GM18511 (cell line): Measurements from ENCODE around the gene IRAK1.

Experiments
- ATAC-seq: cut with Tn5 transposase; IDR thresholded peaks from one replicate; pipeline ENCODE4 v1.9.1; 2021; ENCODE audit warnings: mild to moderate bottlenecking, moderate library complexity; ENCODE audit not compliant: unreplicated experiment

The IRAK1 gene

DNA sequence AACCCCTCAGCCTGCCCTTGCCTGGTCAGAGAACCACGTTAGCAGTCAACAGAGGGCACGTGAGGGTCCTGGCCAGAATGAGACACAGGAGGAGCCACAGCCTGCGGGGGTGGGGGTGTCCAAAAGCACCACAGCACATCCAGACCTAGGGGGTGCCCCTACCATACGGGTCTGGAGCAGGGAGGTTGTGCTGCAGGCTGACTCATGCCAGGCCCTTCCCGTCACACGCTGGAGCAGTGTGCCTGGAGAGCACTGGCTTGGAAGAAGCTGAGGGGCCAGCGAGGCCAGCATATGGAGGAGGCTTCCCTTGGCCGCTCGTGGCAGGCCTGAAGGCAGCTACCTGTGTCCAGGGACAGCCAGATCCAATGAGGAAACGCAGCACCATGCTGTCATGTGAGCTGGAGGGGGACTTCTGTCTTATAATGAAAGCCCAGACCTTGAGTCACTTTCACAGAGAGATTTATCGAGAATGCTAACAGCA, 1.5 kb upstream of the IRAK1 start:
- ATAC-seq: no peak

DNA sequence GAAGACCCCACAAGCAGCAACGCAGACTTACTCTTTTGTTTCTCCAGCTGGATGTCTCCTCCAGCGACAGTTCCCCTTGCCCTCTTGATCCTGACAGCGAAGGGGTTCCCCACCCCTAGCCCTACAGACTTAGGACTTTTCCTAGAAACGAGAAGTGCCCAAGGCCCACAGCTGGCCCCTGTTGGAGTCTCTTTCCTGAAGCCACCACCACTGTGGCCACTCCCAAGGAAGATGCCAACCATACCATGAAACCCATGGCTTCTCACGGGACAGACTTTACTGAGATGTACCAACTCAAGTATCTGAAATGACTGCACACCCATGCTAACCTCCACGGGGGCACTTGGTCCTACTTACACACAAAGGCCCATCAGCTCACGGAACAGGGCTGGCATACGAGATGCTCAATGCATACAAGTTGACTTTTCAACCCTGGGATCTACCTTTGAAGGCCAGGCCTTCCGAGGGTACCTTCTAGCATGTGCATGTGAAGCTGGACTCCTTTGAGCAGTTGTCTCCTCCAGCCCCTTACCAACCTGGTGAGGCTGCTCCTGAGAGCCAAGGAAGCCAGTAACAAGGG, 924 bp upstream of the IRAK1 start:
- ATAC-seq: peak; percentile 4

DNA sequence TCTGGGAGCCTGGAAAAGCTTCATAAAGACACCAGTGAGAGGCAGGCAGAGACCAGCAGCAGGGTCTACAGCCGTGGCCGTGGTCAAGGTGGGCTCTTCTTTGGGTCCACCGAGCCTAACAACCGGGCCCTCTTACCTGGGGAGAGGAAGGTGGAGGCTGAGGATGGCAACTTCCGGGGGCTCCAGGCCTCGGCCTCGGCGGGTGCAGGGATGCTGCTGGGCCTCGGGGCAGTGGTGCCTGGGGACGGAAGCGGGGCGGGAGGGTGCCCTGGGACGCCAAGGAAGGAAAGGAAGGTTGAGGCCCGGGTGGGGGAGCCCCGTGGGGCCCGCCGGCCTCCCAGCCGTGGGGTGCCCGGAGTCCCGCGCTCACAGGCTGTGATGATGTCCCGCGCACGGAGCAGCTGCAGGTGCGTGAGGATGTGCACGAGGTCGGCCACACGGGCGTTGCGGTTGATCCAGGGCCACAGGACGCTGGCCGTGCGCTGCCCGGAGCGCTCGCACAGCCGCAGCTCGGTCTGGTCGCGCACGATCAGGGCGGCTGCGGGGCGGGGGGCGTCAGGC, 561 bp downstream of the IRAK1 start:
- no peak for ATAC-seq

DNA sequence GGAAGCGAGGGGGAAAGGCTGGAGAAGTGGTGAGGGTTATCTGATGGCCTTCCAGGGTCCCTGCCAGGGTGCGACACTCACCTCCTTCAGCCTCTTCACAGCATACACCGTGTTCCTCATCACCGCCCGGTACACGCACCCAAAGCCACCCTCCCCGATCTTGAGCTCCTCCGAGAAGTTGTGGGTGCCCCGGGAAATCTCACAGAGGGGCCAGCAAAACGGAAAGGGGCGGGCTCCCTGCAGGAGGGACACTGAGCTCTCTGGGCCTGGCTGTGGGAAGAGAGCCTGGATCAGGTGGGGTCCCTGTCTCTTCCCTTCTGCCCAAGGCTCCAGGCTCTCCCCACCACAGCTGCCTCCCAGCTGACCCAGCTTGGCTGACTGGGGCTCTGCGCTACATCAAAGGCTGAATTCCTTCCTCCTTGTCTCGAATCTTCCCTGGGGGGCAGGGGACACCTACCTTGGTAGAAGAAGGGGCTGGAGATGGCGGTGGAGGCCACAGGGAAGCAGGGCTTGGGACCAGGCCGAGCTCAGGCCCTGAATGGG, 1.1 kb downstream of the IRAK1 start:
- no peak for ATAC-seq

DNA sequence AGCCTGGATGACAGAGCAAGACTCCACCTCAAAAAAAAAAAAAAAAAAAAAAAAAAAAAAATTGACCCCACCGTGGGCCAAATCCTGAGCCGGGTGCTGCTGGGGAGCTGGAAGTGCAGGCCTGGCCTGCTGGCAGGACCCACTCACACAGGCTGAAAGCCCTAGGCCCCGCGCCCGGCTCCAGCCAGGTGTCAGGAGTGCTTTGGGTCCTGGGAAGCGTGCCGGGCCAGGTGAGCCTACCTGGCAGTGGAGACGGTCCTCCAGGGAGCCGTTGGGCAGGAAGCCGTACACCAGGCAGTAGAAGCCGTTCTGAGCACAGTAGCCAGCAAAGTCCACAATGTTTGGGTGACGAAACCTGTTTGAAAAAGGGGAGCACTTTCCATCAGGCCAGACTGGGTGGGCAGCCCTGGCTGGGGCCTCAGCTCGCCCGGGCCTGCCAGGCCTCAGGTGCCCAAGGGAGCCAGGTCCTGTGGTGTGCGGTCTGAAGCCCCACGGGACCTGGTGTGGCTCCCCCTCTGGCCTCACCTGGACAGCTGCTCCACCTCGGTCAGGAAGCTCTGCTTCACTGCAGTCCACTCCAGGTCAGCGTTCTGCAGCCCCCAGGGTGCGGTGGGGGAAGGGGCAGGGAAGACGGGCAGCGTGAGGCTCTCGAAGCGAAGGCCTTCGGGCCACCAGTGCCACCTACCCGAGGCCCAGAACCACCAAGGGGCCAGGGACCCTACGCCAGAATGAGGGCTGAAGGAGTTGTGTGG, 1.8 kb downstream of the IRAK1 start:
- no peak for ATAC-seq

DNA sequence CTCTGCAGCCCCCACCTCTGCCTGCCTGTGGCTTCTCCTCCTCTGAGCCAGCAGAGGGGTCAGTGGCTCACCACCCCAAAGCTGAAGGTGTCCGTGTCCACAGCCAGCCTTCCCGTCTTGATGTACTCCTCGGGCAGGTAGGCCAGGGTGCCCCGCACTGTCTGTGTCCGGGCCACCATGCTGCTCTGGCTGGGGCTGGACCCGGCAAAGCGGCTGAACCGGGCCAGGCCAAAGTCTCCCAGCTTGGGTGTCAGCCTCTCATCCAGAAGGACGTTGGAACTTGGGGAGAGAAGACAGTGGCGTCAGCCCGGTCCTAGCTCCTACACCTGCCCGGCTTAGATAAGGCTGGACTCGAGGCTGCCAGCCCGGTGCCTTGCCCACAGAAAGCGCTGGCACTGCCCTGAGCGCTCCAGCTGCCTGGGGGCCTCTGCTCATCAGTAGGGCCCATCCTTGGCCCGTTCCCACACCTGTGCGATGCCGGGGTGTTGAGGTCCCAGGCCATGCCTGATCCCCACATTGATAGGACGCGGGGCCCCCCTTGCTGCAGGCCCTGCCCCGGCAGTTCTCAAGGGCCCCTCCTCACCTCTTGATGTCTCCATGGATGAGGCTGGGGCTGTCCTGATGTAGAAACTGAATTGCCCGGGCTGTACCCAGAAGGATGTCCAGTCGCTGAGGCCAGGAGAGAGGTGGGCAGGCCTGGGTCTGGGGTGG, 3.2 kb downstream of the IRAK1 start:
- no peak for ATAC-seq

DNA sequence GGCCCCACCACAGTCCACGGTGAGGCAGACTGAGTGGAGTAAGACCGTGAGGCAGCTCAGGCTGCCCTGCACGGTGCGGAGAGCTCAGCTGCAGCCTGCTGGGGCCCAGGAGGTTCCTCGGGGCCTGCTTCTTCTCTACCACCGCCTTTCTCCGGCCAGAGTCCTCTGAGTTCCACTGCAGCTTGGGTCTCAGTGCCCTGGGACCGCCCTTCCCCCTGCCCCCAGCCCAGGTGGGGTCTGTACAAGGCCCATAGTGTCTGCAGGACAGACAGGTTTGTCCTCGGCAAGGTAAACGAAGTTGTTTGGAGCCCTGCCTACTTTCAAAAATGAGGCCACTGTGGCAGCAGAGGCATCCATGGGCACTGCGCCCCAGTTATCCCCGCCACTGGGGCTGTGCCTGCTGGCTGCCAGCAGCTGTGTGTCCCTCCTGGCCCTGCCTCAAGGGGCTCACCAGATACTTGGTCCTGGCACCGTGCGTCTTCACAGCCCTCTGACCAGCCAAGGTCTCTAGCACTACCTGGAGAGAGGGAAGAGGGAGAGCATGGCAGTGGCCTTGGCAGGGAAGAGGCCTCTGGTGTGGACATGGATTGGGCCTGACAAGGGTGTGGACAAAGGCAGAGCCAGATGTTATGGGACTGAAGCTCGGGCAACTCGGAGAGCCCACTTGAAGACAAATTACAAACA, 4.0 kb downstream of the IRAK1 start:
- no peak for ATAC-seq

DNA sequence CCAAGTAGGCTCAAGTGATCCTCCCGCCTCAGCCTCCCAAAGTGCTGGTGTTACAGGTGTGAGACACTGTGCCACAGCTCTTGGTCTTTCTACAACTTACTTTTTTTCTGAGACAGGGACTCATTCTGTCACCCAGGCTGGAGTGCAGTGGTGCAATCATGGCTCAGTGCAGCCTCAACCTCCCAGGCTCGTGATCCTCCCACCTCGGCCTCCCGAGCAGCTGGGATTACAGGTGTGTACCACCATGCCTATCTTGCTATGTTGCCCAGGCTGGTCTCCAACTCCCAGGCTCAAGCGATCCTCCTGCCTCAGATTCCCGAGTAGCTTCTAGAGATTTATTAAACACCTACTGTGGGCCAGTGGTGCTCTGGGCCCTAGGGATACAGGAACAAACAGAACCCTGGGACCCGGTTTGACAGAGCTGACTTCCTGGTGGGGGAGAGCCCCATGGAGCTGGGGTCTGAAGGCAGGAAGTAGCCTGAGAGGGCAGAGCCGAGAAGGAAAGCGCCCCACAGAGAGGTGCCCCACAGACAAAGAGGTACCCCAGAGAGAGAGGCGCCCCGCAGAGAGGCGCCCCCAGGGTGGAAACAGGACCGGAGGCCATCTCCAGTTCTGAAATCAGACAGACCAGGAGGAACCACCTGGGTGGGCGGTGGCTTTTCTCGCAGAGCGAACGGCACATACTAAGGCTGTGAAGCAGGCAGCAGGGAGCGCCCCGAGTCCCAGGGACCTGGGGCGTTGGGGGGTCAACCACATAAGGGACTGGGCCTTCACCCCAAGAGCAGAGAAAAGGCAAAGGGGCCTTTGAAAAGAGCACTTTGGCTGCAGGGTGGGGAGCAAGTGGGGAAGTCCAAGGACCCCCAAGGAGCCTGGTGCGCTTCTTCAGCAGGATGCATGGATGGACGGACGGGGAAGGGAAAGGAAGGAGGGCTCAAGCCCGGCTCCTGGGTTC, 5.0 kb downstream of the IRAK1 start:
- ATAC-seq: no peak

DNA sequence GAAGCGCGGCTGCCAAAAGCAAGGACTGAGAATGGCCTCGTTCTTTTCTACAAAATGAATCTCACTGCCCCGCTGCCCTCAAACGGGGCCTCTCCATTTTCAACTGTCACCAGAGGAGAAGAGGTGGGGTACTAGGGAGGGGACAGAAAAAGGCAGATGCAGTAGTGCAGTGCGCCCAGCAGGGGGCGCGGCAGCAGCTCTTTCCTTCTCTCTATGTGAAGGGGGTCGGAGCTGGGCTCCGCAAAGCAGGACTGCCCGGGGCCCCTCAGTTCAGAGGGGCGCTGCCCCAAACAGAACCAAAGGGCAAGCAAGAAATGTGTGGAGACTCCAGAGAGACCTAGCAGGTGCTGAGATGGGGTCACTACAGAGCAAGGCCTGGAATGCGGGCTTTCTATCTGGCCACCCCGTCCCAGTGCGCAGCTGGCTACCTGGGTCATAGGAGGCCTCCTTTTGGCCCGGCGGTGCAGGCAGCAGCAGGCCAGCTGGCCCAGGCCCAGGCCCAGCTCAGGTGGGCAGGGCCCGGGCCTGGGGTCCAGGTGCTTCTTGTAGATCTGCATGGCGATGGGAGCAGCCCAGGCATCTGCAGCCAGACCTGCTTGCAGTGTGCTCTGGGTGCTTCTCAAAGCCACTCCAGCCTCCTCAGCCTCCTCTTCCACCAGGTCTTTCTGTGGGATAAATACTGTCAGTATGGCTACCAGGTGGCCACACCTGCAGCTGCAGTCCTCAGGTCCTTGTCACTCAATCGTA, 5.9 kb downstream of the IRAK1 start:
- no peak for ATAC-seq

DNA sequence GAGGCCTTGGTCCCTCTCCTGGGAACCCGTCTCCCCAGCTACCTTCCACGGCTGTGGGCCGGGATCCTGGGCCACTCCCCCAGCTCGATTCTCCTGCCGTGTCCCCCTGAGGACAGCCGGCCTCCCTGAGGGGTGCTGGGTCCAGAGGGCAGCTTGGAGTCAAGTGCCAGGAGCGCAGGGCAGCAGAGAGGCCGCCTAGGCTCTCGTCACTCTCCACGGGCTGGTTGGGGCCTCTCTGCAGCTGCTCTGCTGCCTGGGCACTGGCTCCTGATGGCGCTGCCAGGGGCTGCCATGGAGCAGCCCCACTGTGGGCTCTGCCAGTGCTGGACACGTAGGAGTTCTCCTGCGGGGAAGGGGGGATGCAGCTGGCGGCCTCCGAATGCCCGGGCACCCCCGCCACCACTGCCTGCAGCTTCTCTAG, 6.7 kb downstream of the IRAK1 start:
- ATAC-seq: no peak

DNA sequence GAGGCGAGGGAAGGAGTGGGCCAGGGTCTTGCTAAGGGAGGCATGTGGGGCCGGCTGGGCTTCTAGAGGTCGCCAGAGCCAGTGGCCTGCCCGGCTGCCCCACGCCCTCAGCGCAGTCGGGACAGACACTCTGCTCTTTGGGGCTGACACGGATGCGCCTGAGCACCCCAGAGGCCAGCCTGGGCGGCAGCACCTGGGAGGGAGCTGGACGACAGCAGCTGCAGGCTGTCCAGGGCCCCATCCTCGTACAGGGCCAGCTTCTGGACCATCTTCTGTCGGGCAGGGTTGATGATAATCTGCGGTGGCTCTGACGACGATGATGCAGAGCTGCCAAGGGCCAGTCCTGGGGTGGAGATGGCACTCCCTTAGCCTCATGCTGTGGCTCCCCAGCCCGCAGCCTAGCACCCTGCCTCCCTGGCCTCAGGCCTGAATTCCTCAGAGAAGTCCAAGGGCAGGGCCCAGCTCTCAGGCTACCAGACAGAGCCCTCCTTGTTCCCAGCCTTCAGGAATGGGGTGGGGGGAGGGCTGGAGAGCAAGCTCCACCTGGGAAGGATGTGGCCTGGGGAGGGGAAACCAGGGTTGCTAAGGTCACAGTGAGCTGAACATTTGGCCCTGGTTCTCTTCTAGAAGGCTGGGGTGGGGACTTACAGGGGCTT, 7.2 kb downstream of the IRAK1 start:
- ATAC-seq: no peak

DNA sequence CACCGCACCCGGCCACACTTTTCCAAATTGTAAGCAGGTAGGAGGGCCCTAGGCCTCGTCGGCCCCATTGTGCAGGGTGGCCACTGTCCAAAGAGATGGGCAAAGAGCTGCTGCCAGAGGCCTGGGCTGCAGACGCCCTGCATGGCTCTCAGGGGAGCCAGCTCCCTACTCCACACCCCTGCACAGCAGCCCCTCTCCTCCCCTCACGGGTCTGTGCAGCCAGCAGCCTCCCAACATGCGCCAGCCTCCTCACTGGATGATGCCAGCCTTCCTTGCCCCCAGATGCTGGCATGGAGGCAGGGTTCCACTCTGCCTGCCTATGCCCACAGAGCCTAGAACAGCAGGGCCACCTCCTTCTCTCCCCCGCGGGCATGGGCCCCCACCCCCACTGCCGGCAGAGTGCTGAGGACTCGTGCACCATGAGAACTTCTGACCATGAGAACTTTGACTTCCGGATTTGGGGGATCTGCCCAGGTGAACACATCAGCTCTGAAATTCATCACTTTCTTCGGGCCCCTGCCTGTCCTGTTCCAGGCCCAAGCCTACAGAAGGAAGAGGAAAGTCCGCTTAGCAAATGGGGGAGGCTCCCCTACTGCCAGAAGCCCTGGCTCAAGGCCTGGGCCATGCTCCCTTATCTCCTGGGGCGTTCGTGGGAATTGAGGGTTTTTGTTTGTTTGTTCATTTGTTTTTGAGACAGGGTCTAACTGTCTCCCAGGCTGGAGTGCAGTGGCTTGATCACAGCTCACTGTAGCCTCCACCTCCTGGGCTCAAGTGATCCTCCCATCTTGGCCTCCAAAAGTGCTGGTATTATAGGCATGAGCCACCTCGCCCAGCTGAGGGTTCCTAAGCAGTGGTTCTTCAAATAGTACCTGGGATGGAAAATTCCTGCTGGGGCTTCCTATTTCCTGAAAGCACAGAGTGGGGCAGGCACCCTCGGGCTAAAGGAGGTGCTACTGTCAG, 8.0 kb downstream of the IRAK1 start:
- ATAC-seq: no peak

DNA sequence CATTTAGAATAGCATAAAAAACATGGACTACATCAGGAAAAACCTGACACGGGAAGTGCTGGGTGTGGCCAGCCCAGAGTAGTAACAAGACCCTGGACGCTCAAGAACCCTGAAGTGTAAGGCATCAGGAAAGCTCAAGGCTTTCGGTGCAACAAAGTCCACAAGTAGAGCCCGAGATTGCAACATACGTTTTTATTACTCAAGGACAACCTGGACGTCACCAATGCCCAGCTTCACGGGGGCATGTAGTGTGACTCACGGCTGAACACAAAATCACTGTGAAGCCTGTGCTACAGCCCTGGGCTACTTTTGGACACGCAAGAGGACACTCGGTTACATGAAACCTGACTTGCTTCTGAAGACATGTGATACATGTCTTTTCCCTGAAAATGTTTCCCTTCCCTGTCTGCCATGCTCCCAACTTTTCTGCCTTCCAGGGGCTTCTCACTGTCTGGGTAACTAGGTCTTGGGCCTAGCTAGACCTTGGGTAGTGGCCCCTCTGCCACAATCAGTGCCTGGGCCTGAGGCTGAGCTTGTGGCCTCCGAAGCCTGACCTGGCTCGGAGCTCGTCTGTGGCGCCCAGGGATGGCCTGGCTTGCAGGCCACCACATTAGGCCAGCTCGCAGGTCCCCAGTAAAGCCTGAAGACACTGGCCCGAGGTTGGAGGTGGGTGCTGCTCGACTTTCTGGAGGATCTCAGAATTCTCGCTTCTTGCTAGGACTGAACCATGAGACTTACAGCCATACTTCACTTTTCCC, 9.2 kb downstream of the IRAK1 start:
- no peak for ATAC-seq

DNA sequence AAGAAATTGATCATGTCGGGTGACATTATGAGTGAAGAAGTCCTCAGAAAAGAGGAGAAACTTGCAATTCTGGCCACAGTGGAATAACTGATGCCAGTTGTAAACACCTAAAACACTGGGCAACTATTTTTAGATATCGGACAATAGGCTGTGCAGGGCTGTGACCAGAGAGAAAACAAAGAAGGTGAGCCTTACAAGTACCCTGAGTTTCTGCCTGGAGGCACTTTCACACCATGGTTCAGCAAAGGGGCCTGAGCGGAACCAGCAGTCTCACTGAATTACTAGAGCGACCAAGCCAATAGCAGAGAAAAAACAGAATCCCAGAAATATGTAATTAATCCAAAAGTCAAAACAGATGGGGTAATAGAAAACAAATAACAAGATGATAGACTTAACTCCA, 11.2 kb downstream of the IRAK1 start:
- no peak for ATAC-seq

DNA sequence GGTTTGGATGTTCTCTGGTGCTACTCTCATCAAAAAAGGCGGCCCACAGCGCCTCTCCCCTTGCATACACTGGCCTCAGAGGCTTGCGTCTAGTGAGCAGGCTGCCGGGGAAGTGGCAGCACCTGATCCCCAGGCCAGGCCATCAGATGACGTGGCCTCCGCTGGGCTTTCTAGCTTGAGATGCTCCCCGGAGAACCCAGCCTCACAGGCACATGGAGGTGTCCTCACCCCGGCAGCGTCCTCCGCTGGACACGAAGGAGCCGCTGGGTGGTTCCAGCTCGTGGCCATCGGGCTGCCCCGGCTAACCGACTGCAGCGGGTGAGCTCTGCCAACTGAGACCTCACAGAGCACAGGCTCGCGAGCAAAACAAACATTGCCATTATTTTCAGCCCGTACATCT, 12.8 kb downstream of the IRAK1 start:
- ATAC-seq: no peak

DNA sequence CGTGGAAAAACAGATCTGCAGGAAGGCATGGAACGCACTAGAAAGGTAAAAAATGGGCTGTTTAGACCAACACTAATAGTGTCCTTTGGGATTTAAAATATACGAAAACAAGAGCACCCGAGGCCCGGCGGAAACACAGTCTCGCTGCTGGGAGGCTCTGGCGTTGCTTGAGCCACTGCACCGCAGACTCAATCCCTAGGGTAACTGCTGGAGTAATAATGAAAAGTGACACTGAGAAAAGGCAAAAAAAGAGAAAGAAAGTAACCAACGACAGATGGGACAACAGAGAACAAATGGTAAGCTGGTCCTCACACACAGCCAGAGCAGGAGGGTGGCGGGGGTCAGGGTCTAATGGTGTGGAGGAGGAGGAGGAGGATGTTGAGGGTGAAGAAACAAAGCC, 15.4 kb downstream of the IRAK1 start:
- no peak for ATAC-seq
